NCI-H748 (cell line): Measurements from ENCODE around the gene KXD1.
A peak's percentile ranks its signal among the peaks of the same experiment; 100 is the strongest.
"Not testable (repeated sequence)": the region's sequence is repeated elsewhere in the genome, so short reads cannot be mapped to it uniquely, and the experiment has no call there.

Source experiments
- DNase-seq: peaks from one replicate; lab custom pipeline; 2025; ENCODE audit not compliant: unreplicated experiment; lab: John Stamatoyannopoulos, UW

KXD1 gene

GRCh38 chr19:18576383-18576782 is 18.7 kb downstream of the KXD1 start:
- no peak for DNase-seq

DNA sequence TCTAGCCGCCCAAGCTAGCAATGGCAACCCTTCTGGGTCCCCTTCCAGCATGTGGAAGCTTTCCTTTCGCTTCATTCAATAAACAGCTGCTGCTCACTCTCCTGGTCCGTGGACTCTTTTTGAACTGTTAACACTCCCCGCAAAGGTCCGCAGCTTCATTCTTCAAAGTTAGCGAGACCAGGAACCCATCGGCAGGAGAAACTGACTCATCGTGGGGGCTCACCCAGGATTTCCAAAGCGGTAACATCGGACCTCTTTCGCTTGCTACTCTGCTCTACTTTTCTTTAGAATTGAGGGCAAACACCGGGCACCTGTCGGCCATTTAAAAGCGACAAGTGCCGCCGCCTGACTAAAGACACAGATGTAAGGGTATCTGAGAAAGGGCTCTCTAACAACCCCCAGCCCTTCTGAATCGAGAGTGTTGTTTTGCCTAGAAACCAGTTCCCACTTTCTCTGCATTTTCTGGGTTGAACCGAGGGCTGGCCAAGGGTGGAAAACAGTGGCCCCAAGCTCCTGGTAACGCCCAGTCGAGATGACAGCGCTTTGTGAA is 19.8 kb downstream of the KXD1 start:
- no peak for DNase-seq

- no peak for DNase-seq
These were observed 22.6 kb downstream of the KXD1 start for GRCh38 chr19:18580311-18580710.

GRCh38 chr19:18586306-18586705 is 28.6 kb downstream of the KXD1 start:
- no peak for DNase-seq

- DNase-seq, result no peak
These were observed 29.9 kb downstream of the KXD1 start for GRCh38 chr19:18587561-18587960.

DNA sequence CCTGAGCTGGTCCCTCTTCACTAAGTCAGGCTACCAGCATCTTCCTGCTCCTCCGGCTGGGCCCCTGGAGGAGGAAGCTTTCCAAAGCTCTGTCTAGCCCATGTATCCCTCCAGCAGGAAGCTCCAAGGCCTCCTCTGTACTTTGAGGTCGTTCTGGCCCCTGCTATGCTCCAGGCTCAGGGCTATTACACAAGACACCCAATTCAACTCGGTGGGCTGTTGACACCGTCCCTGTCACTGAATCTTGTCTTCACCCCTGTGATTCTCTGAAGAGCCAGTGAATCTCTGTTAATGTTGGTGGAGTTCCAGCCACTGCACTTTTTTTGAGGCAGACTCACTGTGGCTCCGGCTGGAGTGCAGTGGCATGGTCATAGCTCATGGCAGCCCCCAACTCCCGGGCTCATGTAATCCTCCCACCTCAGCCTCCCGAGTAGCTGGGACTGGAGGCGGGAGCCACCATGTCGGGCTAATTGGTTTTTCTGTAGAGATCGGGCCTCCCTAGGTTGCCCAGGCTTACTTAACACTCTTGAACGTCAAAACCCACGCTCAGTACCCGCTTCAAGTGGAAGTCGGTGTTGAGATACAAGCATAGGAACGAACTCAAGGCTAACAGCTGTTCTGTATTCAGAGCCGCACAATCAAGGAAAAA is 30.4 kb downstream of the KXD1 start:
- DNase-seq, result no peak

- DNase-seq, result peak; percentile 80
These were observed 31.1 kb downstream of the KXD1 start, which contains the start of gene REX1BD for GRCh38 chr19:18588611-18589379. REX1BD (plus strand) TSS chr19:18588798; CDS start chr19:18588802, 4 bp downstream.

DNA sequence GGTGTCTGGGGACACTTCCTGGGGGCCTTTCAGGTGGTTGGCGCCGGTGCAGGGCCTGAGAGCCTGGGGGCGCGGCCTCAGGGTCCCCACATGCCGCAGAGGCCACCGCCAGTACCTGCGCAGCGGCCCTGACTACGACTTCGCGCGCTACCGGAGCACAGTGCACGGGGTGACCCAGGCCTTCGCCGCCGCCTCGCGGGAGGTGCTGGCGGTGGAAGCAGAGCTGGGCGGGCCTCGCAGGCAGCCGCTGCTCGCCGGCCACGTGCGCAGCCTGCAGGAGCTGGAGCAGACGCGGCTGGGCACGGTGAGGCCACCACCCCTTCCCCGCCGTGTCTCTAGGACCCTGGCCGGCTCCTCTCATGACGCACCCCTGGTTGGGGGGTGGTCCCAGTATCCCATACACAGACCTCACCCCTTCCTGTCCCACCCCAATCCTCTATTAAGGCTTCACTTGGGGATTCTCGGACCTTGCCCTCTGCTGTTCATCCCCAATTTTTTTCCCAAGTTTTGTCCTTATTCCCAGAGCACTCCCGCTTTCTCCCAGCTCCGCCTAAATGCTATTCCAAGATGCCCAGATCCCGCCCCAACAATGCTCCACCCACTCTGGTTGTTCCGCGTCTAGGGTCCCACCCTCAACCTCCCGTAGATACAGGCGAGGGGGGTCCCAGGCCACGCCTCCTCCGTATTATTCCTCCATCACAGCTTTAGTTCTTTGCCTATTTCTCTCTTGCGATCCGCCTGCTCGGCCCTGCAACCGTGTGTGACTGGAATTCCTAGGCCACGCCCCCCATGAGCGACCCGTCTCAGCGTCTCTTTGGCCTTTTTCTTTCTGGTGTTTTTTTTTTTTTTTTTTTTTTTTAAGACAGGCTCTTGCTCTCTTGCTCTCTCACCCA is 32.0 kb downstream of the KXD1 start:
- peak; percentile 88 for DNase-seq

DNA sequence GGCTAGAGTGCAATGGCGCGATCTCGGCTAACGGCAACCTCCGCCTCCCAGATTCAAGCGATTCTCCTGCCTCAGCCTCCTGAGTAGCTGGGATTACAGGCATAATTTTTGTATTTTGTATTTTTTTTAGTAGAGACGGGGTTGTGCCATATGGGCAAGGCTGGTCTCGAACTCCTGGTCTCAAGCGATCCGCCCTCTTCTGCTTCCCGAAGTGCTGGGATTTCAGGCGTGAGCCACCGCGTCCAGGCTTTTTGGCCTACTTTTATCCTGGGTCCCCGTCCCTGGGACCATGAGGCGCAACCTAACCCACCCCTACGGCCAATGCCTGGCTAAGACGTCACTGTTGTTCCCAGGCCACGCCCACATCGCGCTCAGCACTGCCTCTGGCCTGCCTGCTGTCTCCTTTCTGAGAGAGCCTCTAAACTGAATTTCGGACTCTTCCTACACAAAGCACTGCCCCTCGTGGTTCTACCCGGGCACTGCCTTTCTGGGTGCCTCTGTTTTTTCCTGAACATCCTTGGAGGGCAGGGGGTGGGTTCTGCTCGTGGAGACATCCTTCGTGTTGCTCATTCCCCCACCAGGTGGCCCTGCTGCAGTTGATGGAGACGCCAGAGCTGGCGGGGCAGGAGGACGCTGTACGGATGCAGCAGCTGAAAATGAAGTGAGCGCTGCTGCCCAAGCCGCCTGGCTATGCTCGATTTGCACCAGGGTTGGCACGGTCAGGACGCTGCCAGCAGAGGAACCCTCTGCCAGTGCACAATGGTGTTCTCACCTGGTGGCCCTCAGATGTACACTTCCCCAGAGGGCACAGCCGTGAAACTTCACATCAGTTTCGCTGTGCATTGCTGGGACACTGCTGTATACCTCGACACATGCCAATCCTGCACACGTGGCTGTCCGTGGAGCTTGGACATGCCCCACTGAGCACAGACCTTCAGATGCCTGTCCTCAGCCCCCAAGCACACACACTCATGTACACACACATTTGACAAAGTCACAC is 32.9 kb downstream of the KXD1 start:
- peak; percentile 96 for DNase-seq

DNA sequence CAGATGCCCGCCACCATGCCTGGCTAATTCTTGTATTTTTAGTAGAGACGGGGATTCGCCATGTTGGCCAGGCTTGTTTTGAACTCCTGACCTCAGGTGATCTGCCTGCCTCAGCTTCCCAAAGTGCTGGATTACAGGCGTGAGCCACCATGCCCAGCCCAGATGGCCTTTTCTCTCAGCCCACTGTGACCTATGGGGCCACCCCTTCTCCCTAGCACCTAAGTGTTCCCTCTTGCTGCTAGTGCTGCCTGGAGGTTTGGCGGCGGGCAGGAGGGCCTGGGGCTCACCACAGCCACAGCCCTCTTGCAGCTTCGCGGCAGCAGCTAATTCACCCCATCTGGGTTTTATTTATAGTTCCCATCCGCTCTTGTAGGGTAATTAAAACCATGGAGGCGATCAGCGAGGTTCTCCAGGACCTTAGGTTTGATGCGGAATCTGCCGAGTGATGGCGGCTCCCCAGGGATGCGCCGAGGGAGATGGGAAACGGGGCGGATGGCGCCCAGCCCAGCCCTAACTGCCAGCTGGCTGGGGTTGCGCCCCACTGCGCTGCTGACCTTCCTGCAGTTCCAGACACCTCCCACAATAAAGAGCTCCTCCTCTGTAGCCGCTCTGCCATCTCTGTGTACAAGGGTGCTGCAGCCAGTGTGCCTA is 34.2 kb downstream of the KXD1 start:
- DNase-seq, result no peak

GRCh38 chr19:18592732-18593131 is 35.1 kb downstream of the KXD1 start:
- not testable (repeated sequence) for DNase-seq

DNA sequence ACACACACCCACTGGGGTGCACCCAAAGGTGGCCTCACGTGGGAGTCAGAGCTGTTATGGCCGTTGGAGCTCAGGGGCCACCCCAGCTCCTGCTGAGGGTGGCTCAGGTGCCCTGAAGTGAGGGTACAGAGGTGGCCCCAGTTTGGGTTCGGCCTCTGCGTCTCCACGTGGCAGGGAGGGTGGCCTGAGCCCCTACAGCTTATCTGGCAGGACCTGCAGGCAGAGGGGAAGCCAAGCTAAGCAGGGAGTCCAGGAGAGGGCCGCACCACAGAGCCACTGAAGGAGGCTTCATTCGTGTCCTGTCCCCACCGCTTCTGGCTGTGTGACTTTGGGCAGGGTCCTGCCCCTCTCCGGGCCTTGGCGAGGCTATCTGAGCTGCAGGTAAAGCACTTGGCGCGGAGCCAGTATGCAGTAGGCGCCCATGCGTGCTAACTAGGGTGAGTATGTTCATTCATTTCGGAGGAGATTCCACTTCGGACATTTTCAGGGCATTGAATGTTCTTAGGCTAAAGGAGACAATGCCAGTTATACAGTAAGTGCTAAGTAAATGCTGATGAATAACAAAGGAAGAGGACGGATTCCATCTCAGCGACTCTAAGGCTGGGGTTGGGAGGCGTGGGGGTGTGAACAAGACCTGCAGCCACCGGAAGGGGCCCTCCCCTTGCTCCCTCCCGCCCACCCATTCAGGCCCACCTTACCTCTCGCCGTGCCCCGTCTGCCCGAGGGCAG is 35.9 kb downstream of the KXD1 start:
- no peak for DNase-seq

- peak; percentile 77 for DNase-seq
These were observed 36.6 kb downstream of the KXD1 start for GRCh38 chr19:18594096-18594823.

DNA sequence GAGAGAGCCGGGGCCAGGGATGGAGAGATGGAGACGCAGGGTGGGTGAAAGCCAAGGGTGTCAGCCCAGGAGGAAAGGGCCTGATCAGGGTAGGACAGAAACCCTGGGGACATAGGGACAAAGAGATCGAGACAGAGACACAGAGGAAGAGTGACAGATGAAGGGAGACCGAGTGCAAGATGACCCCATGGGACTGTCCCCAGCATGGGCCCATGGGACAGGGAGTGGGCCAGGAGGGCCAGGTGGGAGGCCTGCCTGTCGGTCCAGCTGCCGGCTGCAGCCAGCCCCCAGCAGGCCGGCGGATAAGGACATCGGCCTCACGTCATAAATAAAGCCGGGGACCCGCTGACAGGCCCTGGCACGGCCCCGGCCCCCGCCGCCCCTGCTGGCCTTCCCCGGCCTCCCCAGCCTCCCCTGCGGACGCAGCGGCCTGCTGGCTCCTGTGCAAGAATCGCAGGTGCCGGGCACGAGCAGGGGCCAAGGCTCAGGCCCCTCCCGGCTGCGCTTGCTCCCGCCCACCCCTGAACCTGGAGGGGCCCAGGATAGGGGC is 37.2 kb downstream of the KXD1 start:
- no peak for DNase-seq

DNA sequence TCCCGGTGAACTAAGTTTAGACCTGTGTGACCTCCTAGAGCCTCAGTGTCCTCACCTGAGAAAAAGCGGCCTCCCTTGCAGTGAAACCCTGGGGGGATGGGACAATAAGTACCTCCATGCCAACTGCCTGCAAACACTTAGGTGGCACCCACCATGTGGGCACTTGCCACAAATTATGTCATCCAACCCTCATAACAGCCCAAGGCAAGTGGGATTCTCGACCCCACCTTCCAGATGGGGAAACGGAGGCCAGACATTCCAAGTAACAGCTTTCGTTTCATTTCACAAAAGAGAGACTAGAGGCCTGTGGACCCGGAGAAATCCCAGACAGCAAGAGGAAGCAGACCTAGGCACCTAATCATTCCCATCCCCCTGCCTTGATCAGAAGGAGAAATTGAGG is 37.8 kb downstream of the KXD1 start:
- no peak for DNase-seq

DNA sequence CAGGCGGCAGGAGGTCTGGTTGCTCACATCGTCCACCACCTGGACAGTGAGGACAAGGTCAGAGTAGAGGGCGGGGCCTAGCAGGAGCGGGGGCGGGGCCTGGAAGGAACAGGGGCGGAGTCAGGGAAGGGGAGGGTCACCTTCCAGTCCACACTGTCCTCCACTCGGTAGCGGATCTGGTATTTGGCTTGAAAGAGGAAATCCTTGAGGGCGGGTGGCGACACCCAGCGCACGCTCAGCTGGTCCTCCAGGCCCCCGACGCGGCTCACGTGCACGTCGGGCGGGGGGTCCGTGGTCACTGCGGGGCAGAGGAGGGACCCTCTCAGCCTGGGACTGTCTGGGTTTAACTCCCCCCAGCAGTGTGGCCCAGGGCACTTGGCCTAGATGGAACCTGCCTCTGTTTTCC is 39.1 kb downstream of the KXD1 start:
- DNase-seq, result peak; percentile 57

DNA sequence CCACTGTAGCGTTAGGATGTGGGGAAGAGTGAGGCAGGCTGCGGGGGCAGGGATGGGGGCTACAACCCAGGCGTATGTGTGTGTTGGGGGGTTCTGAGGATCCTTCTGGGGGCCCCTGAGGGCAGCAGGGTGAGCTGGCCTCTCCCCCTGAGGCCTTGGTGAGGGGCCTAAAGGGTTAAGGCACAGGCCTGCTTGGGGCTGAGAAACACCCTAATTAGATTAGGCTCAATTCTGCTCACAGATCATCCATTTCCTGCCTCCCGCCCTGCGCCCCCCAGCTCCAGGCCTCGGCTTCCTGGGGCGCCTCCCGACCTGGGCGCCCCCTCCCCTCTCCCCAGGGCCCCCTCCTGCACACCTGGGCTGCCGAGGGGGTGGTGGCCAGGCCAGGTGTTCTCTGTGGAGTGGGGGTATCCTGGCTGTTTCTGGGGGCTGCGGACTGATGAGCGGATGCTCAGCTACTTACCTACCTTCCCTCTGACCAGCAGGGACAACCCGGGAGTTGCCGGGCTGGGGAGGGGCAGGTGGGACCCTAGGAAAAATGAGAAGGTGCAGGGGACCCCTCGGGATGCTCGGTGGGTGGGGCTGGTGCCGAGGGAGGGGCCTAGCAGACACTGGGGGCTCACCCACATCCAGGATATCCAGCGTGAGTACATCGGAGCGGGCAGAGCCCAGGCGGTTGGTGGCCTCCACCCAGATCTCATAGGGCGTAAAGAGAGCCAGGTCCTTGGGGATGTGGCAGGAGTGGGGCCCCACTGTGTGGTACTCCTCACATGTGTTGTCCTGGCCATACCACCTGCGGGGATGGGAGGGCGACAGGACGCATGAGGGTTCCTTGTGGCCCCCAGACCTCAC is 40.4 kb downstream of the KXD1 start:
- DNase-seq, result no peak
